Measurements from ENCODE around the gene SERTAD1.

- TF ChIP-seq, protein P1, sequence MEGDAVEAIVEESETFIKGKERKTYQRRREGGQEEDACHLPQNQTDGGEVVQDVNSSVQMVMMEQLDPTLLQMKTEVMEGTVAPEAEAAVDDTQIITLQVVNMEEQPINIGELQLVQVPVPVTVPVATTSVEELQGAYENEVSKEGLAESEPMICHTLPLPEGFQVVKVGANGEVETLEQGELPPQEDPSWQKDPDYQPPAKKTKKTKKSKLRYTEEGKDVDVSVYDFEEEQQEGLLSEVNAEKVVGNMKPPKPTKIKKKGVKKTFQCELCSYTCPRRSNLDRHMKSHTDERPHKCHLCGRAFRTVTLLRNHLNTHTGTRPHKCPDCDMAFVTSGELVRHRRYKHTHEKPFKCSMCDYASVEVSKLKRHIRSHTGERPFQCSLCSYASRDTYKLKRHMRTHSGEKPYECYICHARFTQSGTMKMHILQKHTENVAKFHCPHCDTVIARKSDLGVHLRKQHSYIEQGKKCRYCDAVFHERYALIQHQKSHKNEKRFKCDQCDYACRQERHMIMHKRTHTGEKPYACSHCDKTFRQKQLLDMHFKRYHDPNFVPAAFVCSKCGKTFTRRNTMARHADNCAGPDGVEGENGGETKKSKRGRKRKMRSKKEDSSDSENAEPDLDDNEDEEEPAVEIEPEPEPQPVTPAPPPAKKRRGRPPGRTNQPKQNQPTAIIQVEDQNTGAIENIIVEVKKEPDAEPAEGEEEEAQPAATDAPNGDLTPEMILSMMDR (IDR thresholded peaks at IDR 0.05) = no peak
- TF ChIP-seq POLR2A (IDR thresholded peaks at IDR 0.05) = no peak
Observed at GRCh38 chr19:40411958-40412499, 13.8 kb downstream of the SERTAD1 start.

Measured in lower leg skin (tissue), 3 donors.